Mesothelial cell of epicardium (in vitro differentiated cells): Measurements from ENCODE around the gene RRBP1. TPM values are rescaled to one million over a fixed set of nuclear protein-coding genes. Genes with fewer than 3 reads are reported as not detected.
A peak's percentile ranks its signal among the peaks of the same experiment; 100 is the strongest.

Experiments
- DNase-seq, 2 experiments: peaks; one replicate each; pipeline ENCODE4 v3.0.0; 2021; ENCODE audit warnings: low spot score in 2 of 2; ENCODE audit not compliant: unreplicated experiment in 2 of 2
- H3K27ac Mint-ChIP-seq: 2 replicates; pipeline ENCODE4 v1.8.0; 2021; ENCODE audit warnings: mixed read lengths
- H3K27me3 Mint-ChIP-seq: 2 replicates; pipeline ENCODE4 v1.8.0; 2021; ENCODE audit warnings: low read depth, mixed read lengths
- H3K36me3 Mint-ChIP-seq: 2 replicates; pipeline ENCODE4 v1.8.0; 2021; ENCODE audit warnings: mixed read lengths
- H3K4me1 Mint-ChIP-seq: 2 replicates; pipeline ENCODE4 v1.8.0; 2021; ENCODE audit warnings: mixed read lengths
- H3K4me3 Mint-ChIP-seq: 2 replicates; pipeline ENCODE4 v1.8.0; 2021; ENCODE audit warnings: mild to moderate bottlenecking, moderate library complexity, mixed read lengths
- H3K9me3 Mint-ChIP-seq: 2 replicates; pipeline ENCODE4 v1.8.0; 2021; ENCODE audit warnings: mixed read lengths
- CTCF ChIP-seq: fragments of 200-600 bp; sonication (generic); IDR thresholded peaks from one replicate; pipeline ENCODE4 v1.5.0; 2021; ENCODE audit warnings: antibody characterized with exemption; ENCODE audit not compliant: unreplicated experiment
- total RNA-seq: library from RNA; stranded (reverse); gene quantifications from 3 replicates; pipeline ENCODE4 v1.2.1, GENCODE V29; 2021

RRBP1 gene
- total RNA-seq, 1 donor from 2014 or later: 211 TPM

DNA sequence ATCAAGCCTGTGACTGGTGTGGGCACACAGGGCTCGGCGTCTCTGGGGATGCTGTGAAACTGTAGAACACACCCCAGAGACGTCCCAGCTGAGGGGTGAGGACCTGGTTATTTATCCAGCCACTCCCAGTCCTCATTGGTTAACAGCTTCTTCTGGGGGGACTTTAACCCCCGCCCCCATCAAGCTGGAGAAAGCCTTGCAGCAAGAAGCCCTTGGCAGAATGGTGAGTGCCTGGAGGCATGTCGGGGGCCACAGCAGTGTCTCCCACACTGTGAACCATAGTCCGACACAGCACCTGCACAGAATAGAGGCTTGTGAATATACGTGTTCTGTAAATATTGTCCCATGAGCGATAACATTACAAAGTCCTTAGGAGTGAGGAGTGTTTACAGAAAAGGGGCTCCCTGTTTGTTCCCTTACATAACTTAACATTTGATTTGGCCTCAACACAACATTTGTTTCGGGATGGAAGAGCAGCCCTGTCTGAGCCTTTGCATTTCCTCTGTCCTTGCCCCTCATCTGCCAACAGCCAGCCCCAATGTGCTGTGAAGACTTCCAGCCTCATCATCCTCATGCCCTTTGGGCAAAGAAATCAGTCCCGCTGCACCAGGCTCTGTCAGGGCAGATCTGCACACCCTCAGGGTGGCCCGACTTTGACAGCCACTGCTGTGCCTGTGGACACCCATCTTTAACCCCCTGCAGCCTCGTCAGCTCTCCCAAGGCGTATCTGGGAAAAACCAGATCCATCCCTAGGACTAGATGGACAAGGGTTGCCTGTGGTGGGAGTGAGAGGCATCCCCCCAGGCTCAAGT, 2.2 kb upstream of the RRBP1 start:
- no peak for TF ChIP-seq CTCF
- Mint-ChIP-seq H3K4me3 (no peak overlapping the region), H3K4me1 (peaks cover 28% of the 10 kb centered on the region), H3K27ac (no peak overlapping the region), H3K36me3 (no peaks in the 10 kb centered on the region), H3K27me3 (peaks cover 33% of the 10 kb centered on the region), H3K9me3 (peaks cover 13% of the 10 kb centered on the region)
- DNase-seq: no peak

DNA sequence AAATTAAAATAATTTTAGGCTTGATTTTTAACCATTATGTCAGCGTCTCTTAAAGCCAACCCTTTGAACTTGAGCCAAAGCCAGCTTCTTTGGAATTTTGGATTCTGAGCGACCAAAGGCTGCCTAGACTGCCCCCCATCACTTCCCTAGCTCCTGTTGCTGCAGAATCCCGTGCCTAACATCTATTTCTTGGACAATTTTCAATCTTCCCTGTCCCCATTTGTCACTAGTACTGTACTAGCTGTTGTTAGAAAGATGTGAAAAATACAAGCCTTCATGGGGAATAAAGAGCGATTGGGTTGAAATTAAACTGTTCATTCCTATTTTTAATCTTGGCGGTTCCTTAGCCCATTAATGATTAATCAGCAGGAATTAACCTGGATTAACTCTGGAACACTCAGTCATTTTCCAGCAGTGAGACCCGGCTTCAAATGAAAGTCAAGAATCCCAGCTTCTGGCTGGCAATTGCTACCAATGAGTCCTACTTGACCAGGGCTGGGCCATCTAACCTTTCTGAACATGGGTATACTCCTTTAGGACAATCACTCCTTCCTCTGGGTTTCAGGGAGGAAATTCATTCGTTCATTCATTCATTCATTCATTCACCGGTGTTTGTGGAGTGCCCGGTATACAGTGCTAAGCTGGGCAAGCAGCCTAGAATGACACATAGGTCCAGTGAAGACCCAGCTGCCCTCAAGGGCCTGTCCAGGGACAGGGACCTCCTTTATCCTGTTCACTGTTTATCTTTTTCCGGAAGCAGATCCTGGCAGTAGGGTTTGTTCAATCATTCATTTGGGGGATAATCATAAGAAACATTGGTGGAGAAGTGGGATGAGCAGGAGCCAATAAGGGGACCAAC, 1.4 kb upstream of the RRBP1 start:
- Mint-ChIP-seq H3K36me3 (peaks cover under 1% of the 10 kb centered on the region), H3K27me3 (peaks cover 33% of the 10 kb centered on the region), H3K9me3 (peaks cover 13% of the 10 kb centered on the region), H3K4me1 (peaks cover 26% of the 10 kb centered on the region), H3K4me3 (peak overlapping the region; percentile 43), H3K27ac (no peak overlapping the region)
- no peak for TF ChIP-seq CTCF
- no peak for DNase-seq

DNA sequence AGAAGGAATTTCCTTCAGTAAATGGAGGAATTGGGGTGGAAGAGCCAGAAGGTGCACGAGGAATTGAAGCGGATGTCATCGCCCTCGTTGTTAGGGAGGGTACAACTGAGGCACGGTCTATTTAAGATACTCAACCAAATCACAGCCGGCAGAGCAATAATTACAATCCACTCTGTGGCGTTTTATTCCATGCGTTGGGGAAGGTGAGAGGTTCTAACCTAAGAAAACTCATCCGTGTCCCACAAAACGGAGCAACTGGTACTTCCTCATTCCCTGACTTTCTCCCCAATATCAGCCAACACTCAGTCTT, 802 bp upstream of the RRBP1 start:
- peaks cover 12% of the 10 kb centered on the region for H3K9me3 Mint-ChIP-seq
- peaks cover 28% of the 10 kb centered on the region for H3K4me1 Mint-ChIP-seq
- no peak for DNase-seq
- H3K36me3 Mint-ChIP-seq: peaks cover 4% of the 10 kb centered on the region
- H3K27ac Mint-ChIP-seq: peak overlapping the region; percentile 73
- no peak for TF ChIP-seq CTCF
- peak overlapping the region; percentile 77 for H3K4me3 Mint-ChIP-seq
- H3K27me3 Mint-ChIP-seq: peaks cover 33% of the 10 kb centered on the region

DNA sequence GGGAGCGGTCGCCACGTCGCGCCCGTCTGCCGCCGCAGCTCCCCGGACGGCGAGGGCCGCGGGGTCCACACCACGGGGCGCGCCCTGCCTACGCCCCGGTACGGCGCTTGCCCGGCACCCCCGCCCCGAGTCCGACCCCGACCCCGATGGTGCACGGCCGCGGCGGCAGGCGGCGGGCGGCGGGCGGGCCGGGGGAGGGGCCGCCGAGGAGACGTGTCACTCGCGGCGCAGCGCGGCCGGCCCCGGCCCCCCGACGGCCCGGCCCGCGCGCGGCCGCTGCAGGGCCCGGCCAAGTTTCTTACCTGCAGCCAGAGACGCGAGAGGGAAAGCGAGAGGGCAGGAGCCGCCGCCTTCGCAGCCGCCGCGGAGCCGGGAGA, 328 bp downstream of the RRBP1 start:
- peaks cover under 1% of the 10 kb centered on the region for H3K9me3 Mint-ChIP-seq
- TF ChIP-seq CTCF: no peak
- H3K4me1 Mint-ChIP-seq: peaks cover 28% of the 10 kb centered on the region
- peak overlapping the region; percentile 77 for H3K4me3 Mint-ChIP-seq
- H3K27me3 Mint-ChIP-seq: peaks cover 27% of the 10 kb centered on the region
- H3K36me3 Mint-ChIP-seq: peaks cover 4% of the 10 kb centered on the region
- DNase-seq: no peak
- H3K27ac Mint-ChIP-seq: no peak overlapping the region

- peak; percentile 75 to 93 for DNase-seq
- TF ChIP-seq CTCF: peak; percentile 61
- Mint-ChIP-seq H3K4me1 (peaks cover 28% of the 10 kb centered on the region), H3K9me3 (no peaks in the 10 kb centered on the region), H3K36me3 (peaks cover 4% of the 10 kb centered on the region), H3K27me3 (peaks cover 23% of the 10 kb centered on the region), H3K4me3 (peak overlapping the region; percentile 89), H3K27ac (peak overlapping the region; percentile 89)
These were observed 961 bp downstream of the RRBP1 start for GRCh38 chr20:17680836-17681725.
